ENCODE measurements around the gene CDC25C. TPM values are rescaled to one million over a fixed set of nuclear protein-coding genes. Genes with fewer than 3 reads are reported as not detected.

CDC25C gene
- total and polyA plus RNA-seq, 4 donors: 0.49 to 6.9 (median 0.59) TPM; not detected in 1

GRCh38 chr5:138340008-138340407 lies 8.4 kb upstream of the CDC25C start:
- DNase-seq (ENCODE audit: low spot score): no peak
- no peak overlapping the region for H3K9ac ChIP-seq (ENCODE audit: low read depth in 1 of 2, low read length in 2 of 2)
- WGBS: 95% methylated on average over 3 of the region's 3 CpGs

GRCh38 chr5:138339464-138339863 lies 7.9 kb upstream of the CDC25C start:
- TF ChIP-seq NR2F2 (IDR thresholded peaks at IDR 0.05) (no peak), RXRA (IDR thresholded peaks at IDR 0.05) (no peak), FOXA1 (IDR thresholded peaks at IDR 0.05) (no peak), GABPA (IDR thresholded peaks at IDR 0.05 in 1 of 2, conservative IDR thresholded peaks at IDR 0.05 in 1 of 2) (no peak), YY1 (IDR thresholded peaks at IDR 0.05) (no peak), FOXA2 (IDR thresholded peaks at IDR 0.05) (no peak), HNF4A (conservative IDR thresholded peaks at IDR 0.05) (no peak), JUND (IDR thresholded peaks at IDR 0.05) (no peak), EGR1 (IDR thresholded peaks at IDR 0.05; ENCODE audit: low read depth in 2 of 2) (no peak), REST (IDR thresholded peaks at IDR 0.05) (no peak), HNF4G (IDR thresholded peaks at IDR 0.05) (no peak), RAD21 (IDR thresholded peaks at IDR 0.05) (no peak), SP1 (IDR thresholded peaks at IDR 0.05) (no peak), CTCF (IDR thresholded peaks at IDR 0.05; ENCODE audit: low read depth, low read length, missing input control) (no peak), ATF3 (IDR thresholded peaks at IDR 0.05) (no peak)
- TF ChIP-seq, protein P1, sequence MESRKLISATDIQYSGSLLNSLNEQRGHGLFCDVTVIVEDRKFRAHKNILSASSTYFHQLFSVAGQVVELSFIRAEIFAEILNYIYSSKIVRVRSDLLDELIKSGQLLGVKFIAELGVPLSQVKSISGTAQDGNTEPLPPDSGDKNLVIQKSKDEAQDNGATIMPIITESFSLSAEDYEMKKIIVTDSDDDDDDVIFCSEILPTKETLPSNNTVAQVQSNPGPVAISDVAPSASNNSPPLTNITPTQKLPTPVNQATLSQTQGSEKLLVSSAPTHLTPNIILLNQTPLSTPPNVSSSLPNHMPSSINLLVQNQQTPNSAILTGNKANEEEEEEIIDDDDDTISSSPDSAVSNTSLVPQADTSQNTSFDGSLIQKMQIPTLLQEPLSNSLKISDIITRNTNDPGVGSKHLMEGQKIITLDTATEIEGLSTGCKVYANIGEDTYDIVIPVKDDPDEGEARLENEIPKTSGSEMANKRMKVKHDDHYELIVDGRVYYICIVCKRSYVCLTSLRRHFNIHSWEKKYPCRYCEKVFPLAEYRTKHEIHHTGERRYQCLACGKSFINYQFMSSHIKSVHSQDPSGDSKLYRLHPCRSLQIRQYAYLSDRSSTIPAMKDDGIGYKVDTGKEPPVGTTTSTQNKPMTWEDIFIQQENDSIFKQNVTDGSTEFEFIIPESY (IDR thresholded peaks at IDR 0.05): no peak
- peaks cover 0 to 14% (median 11%) of the 10 kb centered on the region in 4 donors for H3K36me3 ChIP-seq (ENCODE audit: control insufficient read depth in 4 of 4, insufficient read depth in 3 of 4, low read depth in 1 of 4, low read length in 3 of 4)
- peak overlapping the region in 1 of 3 donors; percentile 86 for H3K4me3 ChIP-seq (ENCODE audit: low read depth in 1 of 3, low read length in 3 of 3)
- H3K27me3 ChIP-seq (ENCODE audit: control insufficient read depth in 4 of 4, insufficient read depth in 4 of 4, low read length in 3 of 4): no peaks in the 10 kb centered on the region
- WGBS: 75% methylated on average over 2 of the region's 2 CpGs
- H3K27ac ChIP-seq (ENCODE audit: low read depth in 1 of 2, low read length in 2 of 2): peak overlapping the region in 1 of 2 donors; percentile 95
- H3K9me3 ChIP-seq (ENCODE audit: control insufficient read depth in 4 of 4, low read length in 3 of 4): no peaks in the 10 kb centered on the region
- H3K9ac ChIP-seq (ENCODE audit: low read depth in 1 of 2, low read length in 2 of 2): peak overlapping the region in 1 of 2 donors; percentile 26
- DNase-seq (ENCODE audit: low spot score): no peak
- peaks cover 1 to 13% (median 7%) of the 10 kb centered on the region in 4 donors for H3K4me1 ChIP-seq (ENCODE audit: control insufficient read depth in 4 of 4, insufficient read depth in 4 of 4, low read length in 3 of 4)

More at GRCh38 chr5:138340008-138340407, 8.4 kb upstream of the CDC25C start:
- Histone ChIP-seq H3K9me3 (ENCODE audit: control insufficient read depth in 4 of 4, low read length in 3 of 4) (no peaks in the 10 kb centered on the region), H3K27ac (ENCODE audit: low read depth in 1 of 2, low read length in 2 of 2) (no peak overlapping the region), H3K27me3 (ENCODE audit: control insufficient read depth in 4 of 4, insufficient read depth in 4 of 4, low read length in 3 of 4) (no peaks in the 10 kb centered on the region), H3K4me1 (ENCODE audit: control insufficient read depth in 4 of 4, insufficient read depth in 4 of 4, low read length in 3 of 4) (peaks cover 1 to 13% (median 7%) of the 10 kb centered on the region in 4 donors), H3K36me3 (ENCODE audit: control insufficient read depth in 4 of 4, insufficient read depth in 3 of 4, low read depth in 1 of 4, low read length in 3 of 4) (peaks cover 3 to 17% (median 12%) of the 10 kb centered on the region in 4 donors), H3K4me3 (ENCODE audit: low read depth in 1 of 3, low read length in 3 of 3) (no peak overlapping the region)
- TF ChIP-seq CTCF (IDR thresholded peaks at IDR 0.05; ENCODE audit: low read depth, low read length, missing input control) (no peak), YY1 (IDR thresholded peaks at IDR 0.05) (no peak), SP1 (IDR thresholded peaks at IDR 0.05) (no peak), FOXA1 (IDR thresholded peaks at IDR 0.05) (no peak), RXRA (IDR thresholded peaks at IDR 0.05) (no peak), HNF4A (conservative IDR thresholded peaks at IDR 0.05) (no peak), TAF1 (conservative IDR thresholded peaks at IDR 0.05) (no peak)

Measured in liver (tissue), 9 donors.